Measurements from ENCODE around the gene PLCH2. TPM values are rescaled to one million over a fixed set of nuclear protein-coding genes. Genes with fewer than 3 reads are reported as not detected.

PLCH2 gene
- total RNA-seq, 1 experiment from 2014 or later = 123 TPM

- CTCF ChIA-PET = interaction anchor here (0.7 kb wide), 3 partner anchors 61 to 166 kb away, joined by 3 to 4 read pairs (median 3); partner anchors contain the start of gene PANK4
- BruUV-seq (replicated peaks) = no TSS peak
- intact Hi-C loops (cut with micrococcal nuclease) = no loop called here
- no peak for DNase-seq (ENCODE audit: unreplicated experiment)
- no peaks in the 10 kb centered on the region for H3K27me3 Mint-ChIP-seq (ENCODE audit: insufficient read depth, unreplicated experiment)
- H3K4me1 Mint-ChIP-seq (ENCODE audit: insufficient read depth, unreplicated experiment) = no peaks in the 10 kb centered on the region
- H3K27ac Mint-ChIP-seq (ENCODE audit: low read depth, unreplicated experiment) = no peak overlapping the region
- no peak for TF ChIP-seq CTCF (IDR thresholded peaks at IDR 0.05; ENCODE audit: unreplicated experiment)
- H3K9me3 Mint-ChIP-seq (ENCODE audit: unreplicated experiment) = no peaks in the 10 kb centered on the region
- H3K36me3 Mint-ChIP-seq (ENCODE audit: insufficient read depth, unreplicated experiment) = peaks cover 14% of the 10 kb centered on the region
- POLR2A ChIA-PET = no interaction called here
- H3K4me3 Mint-ChIP-seq (ENCODE audit: unreplicated experiment) = no peak overlapping the region
Observed at GRCh38 chr1:2433936-2434655, 42.0 kb upstream of the PLCH2 start.

- Mint-ChIP-seq H3K36me3 (ENCODE audit: insufficient read depth, unreplicated experiment) (peaks cover 15% of the 10 kb centered on the region), H3K4me1 (ENCODE audit: insufficient read depth, unreplicated experiment) (no peaks in the 10 kb centered on the region), H3K27ac (ENCODE audit: low read depth, unreplicated experiment) (no peak overlapping the region), H3K9me3 (ENCODE audit: unreplicated experiment) (no peaks in the 10 kb centered on the region), H3K27me3 (ENCODE audit: insufficient read depth, unreplicated experiment) (no peaks in the 10 kb centered on the region), H3K4me3 (ENCODE audit: unreplicated experiment) (no peak overlapping the region)
- POLR2A ChIA-PET = no interaction called here
- no TSS peak for BruUV-seq (replicated peaks)
- no peak for DNase-seq (ENCODE audit: unreplicated experiment)
- intact Hi-C loops (cut with micrococcal nuclease) = no loop called here
- TF ChIP-seq CTCF (IDR thresholded peaks at IDR 0.05; ENCODE audit: unreplicated experiment) = no peak
- CTCF ChIA-PET = no interaction called here
Observed at GRCh38 chr1:2435091-2435490, 41.0 kb upstream of the PLCH2 start.

GRCh38 chr1:2435746-2436355 lies 40.2 kb upstream of the PLCH2 start:
- peaks cover 15% of the 10 kb centered on the region for H3K36me3 Mint-ChIP-seq (ENCODE audit: insufficient read depth, unreplicated experiment)
- no TSS peak for BruUV-seq (replicated peaks)
- ChIA-PET CTCF (no interaction called here), POLR2A (no interaction called here)
- no peaks in the 10 kb centered on the region for H3K4me1 Mint-ChIP-seq (ENCODE audit: insufficient read depth, unreplicated experiment)
- no peak for TF ChIP-seq CTCF (IDR thresholded peaks at IDR 0.05; ENCODE audit: unreplicated experiment)
- no peak for DNase-seq (ENCODE audit: unreplicated experiment)
- H3K27me3 Mint-ChIP-seq (ENCODE audit: insufficient read depth, unreplicated experiment) = no peaks in the 10 kb centered on the region
- intact Hi-C loops (cut with micrococcal nuclease) = no loop called here
- H3K4me3 Mint-ChIP-seq (ENCODE audit: unreplicated experiment) = no peak overlapping the region
- no peaks in the 10 kb centered on the region for H3K9me3 Mint-ChIP-seq (ENCODE audit: unreplicated experiment)
- no peak overlapping the region for H3K27ac Mint-ChIP-seq (ENCODE audit: low read depth, unreplicated experiment)

- BruUV-seq (replicated peaks) = no TSS peak
Observed at GRCh38 chr1:2436876-2437275, 39.2 kb upstream of the PLCH2 start.

More at GRCh38 chr1:2436876-2437275, 39.2 kb upstream of the PLCH2 start:
- DNase-seq (ENCODE audit: unreplicated experiment) = no peak
- Mint-ChIP-seq H3K36me3 (ENCODE audit: insufficient read depth, unreplicated experiment) (peaks cover 15% of the 10 kb centered on the region), H3K4me1 (ENCODE audit: insufficient read depth, unreplicated experiment) (no peaks in the 10 kb centered on the region), H3K9me3 (ENCODE audit: unreplicated experiment) (no peaks in the 10 kb centered on the region), H3K27ac (ENCODE audit: low read depth, unreplicated experiment) (no peak overlapping the region), H3K27me3 (ENCODE audit: insufficient read depth, unreplicated experiment) (no peaks in the 10 kb centered on the region), H3K4me3 (ENCODE audit: unreplicated experiment) (no peak overlapping the region)
- no peak for TF ChIP-seq CTCF (IDR thresholded peaks at IDR 0.05; ENCODE audit: unreplicated experiment)
- intact Hi-C loops (cut with micrococcal nuclease) = no loop called here
- ChIA-PET CTCF (no interaction called here), POLR2A (no interaction called here)

All from MCF 10A (cell line).